Endothelial cell of umbilical vein (primary cell): Measurements from ENCODE around the gene CRTC2. TPM values are rescaled to one million over a fixed set of nuclear protein-coding genes. Genes with fewer than 3 reads are reported as not detected.
A peak's percentile ranks its signal among the peaks of the same experiment; 100 is the strongest.

ENCODE experiments used
- BruUV-seq: library from RNA; stranded (reverse); fragments of 400-500 nt; replicated peaks from 2 replicates; lab custom pipeline; 2021; lab: Mats Ljungman, UMichigan
- CTCF ChIA-PET: fragments of 300-600, 350-600 bp; sonication (Branson Sonifier 250); formaldehyde crosslinking; loops from one replicate; lab custom pipeline; 2021; ENCODE audit warnings: antibody characterized with exemption, inconsistent platforms; lab: Charles Lee
- POLR2A ChIA-PET: fragments of 300-600, 350-600 bp; sonication (Branson Sonifier 250); formaldehyde crosslinking; loops from one replicate; lab custom pipeline; 2021; ENCODE audit warnings: antibody characterized with exemption, inconsistent platforms; lab: Charles Lee
- DNase-seq: peaks from one replicate; pipeline ENCODE4 v3.0.0-alpha.2; 2011; ENCODE audit warnings: low read depth, low spot score
- FAIRE-seq: peaks from 2 replicates; lab custom pipeline; 2011; peaks lifted over from hg19 to GRCh38; lab: Jason Lieb, UNC
- H2AFZ ChIP-seq: 2 replicates; pipeline ENCODE4 v1.6.0; 2012; ENCODE audit warnings: low read depth, low read length, control low read depth, inconsistent platforms
- H3K27ac ChIP-seq: 2 replicates; pipeline ENCODE4 v1.5.1; 2011; ENCODE audit warnings: low read depth, mild to moderate bottlenecking, control low read depth, low read length, moderate library complexity; ENCODE audit not compliant: insufficient read depth
- H3K27me3 ChIP-seq, 2 experiments: 2 replicates each; pipeline versions ENCODE4 v1.6.0 to v1.6.1; 2011; ENCODE audit warnings: low read length in 2 of 2, mixed read lengths in 1 of 2; ENCODE audit not compliant: control insufficient read depth in 2 of 2, insufficient read depth in 2 of 2
- H3K36me3 ChIP-seq, 2 experiments: 2 replicates in 1 of 2; 3 replicates in 1 of 2; pipeline ENCODE4 v1.5.1; 2011; ENCODE audit warnings: low read length in 2 of 2, mild to moderate bottlenecking in 1 of 2, moderate library complexity in 1 of 2; ENCODE audit not compliant: control insufficient read depth in 2 of 2, insufficient read depth in 2 of 2; ENCODE audit errors: extremely low read depth in 1 of 2
- H3K4me1 ChIP-seq: 3 replicates; pipeline ENCODE4 v1.5.1; 2011; ENCODE audit warnings: mild to moderate bottlenecking, low read length; ENCODE audit not compliant: control insufficient read depth, insufficient read depth; ENCODE audit errors: extremely low read depth
- H3K4me2 ChIP-seq: 2 replicates; pipeline ENCODE4 v1.6.1; 2011; ENCODE audit warnings: low read length, control low read depth, mixed read lengths; ENCODE audit not compliant: insufficient read depth
- H3K4me3 ChIP-seq, 3 experiments: fragments of 200-600 bp in 1 of 3; sonication (generic), shearing (Covaris generic) in 1 of 3; replicated peaks in 1 of 3; 2 replicates each; pipeline ENCODE4 v1.5.1; 2011 to 2016; ENCODE audit warnings: control low read depth in 3 of 3, low read length in 3 of 3, mild to moderate bottlenecking in 2 of 3, inconsistent platforms in 1 of 3, low read depth in 1 of 3, moderate library complexity in 1 of 3; ENCODE audit not compliant: insufficient read depth in 1 of 3
- H3K79me2 ChIP-seq: 2 replicates; pipeline ENCODE4 v1.6.0; 2012; ENCODE audit warnings: low read length, inconsistent platforms; ENCODE audit not compliant: control insufficient read depth, insufficient read depth
- H3K9ac ChIP-seq: replicated peaks from 2 replicates; pipeline ENCODE3; 2011; ENCODE audit warnings: low read length, control low read depth; ENCODE audit not compliant: insufficient read depth; ENCODE audit errors: extremely low read depth
- H3K9me1 ChIP-seq: replicated peaks from 3 replicates; pipeline ENCODE4 v1.6.0; 2011; ENCODE audit warnings: mild to moderate bottlenecking, low read length; ENCODE audit not compliant: control insufficient read depth, insufficient read depth; ENCODE audit errors: extremely low read depth
- H3K9me3 ChIP-seq: replicated peaks from 2 replicates; pipeline ENCODE4 v1.5.1; 2012; ENCODE audit warnings: low read length, inconsistent platforms; ENCODE audit not compliant: control insufficient read depth, insufficient read depth
- H4K20me1 ChIP-seq: replicated peaks from 2 replicates; pipeline ENCODE3; 2011; ENCODE audit warnings: mild to moderate bottlenecking, low read length; ENCODE audit not compliant: control insufficient read depth, insufficient read depth; ENCODE audit errors: extremely low read depth
- CTCF ChIP-seq, 2 donors: IDR thresholded peaks; 1 replicate in 1 of 2; 2 replicates in 1 of 2; pipeline ENCODE4 v1.5.1; 2011; ENCODE audit warnings: low read length in 2 of 2, mild to moderate bottlenecking in 2 of 2, moderate library complexity in 2 of 2, control low read depth in 1 of 2, inconsistent platforms in 1 of 2, low read depth in 1 of 2; ENCODE audit not compliant: insufficient read depth in 1 of 2; ENCODE audit errors: extremely low read depth in 1 of 2
- EZH2 ChIP-seq: IDR thresholded peaks from 2 replicates; pipeline ENCODE4 v1.6.1; 2012; ENCODE audit warnings: borderline replicate concordance, low read depth, mild to moderate bottlenecking, moderate library complexity, low read length, inconsistent platforms; ENCODE audit not compliant: severe bottlenecking
- FOS ChIP-seq: IDR thresholded peaks from 2 replicates; pipeline ENCODE4 v1.6.1; 2011; ENCODE audit warnings: mild to moderate bottlenecking, low read length, moderate library complexity, borderline replicate concordance; ENCODE audit not compliant: insufficient read depth
- GATA2 ChIP-seq: IDR thresholded peaks from 2 replicates; pipeline ENCODE4 v1.7.0; 2011; ENCODE audit warnings: low read depth, mild to moderate bottlenecking, moderate library complexity, mixed read lengths, low read length; ENCODE audit not compliant: insufficient read length, insufficient read depth
- JUN ChIP-seq: IDR thresholded peaks from 2 replicates; pipeline ENCODE4 v1.6.1; 2011; ENCODE audit warnings: borderline replicate concordance, low read depth; ENCODE audit not compliant: insufficient read length, insufficient read depth
- MYC ChIP-seq: IDR thresholded peaks from one replicate; pipeline ENCODE4 v1.6.1; 2011; ENCODE audit warnings: mild to moderate bottlenecking, low read depth, low read length
- POLR2A ChIP-seq: IDR thresholded peaks from 2 replicates; pipeline ENCODE4 v1.6.1; 2012; ENCODE audit warnings: low read depth, mild to moderate bottlenecking, control low read depth, low read length
- POLR2AphosphoS5 ChIP-seq: IDR thresholded peaks from 2 replicates; pipeline ENCODE4 v1.6.1; 2012; ENCODE audit warnings: low read depth, mild to moderate bottlenecking, control low read depth, low read length, moderate library complexity; ENCODE audit not compliant: insufficient read depth
- dilution Hi-C: fragments of 300-500 bp; cut with MboI; formaldehyde crosslinking; loops from one replicate; pipeline ENCODE4 v1.15.0; 2019; ENCODE audit warnings: low sequenced_read_pairs; ENCODE audit not compliant: extremely low pct_ligation_motif_present
- intact Hi-C: fragments of 100-400 bp; cut with micrococcal nuclease; formaldehyde crosslinking; loops from one replicate; pipeline ENCODE4 v1.10.0; 2022
- polyA plus RNA-seq, 4 experiments: library from polyadenylated mRNA; depleted of rRNA in 3 of 4; stranded (reverse) in 3 of 4; unstranded in 1 of 4; fragments of >200 nt; gene quantifications; 2 replicates each; pipeline versions ENCODE4 v1.2.1 to v1.2.3, GENCODE V29; 2011 to 2012; ENCODE audit warnings: missing spikeins in 1 of 4
- total RNA-seq: library from RNA; stranded (reverse); gene quantifications from 2 replicates; pipeline ENCODE4 v1.2.3, GENCODE V29; 2021
- TF ChIP-seq, protein P1 (sequence below): IDR thresholded peaks from 2 replicates; pipeline ENCODE4 v1.6.1; 2011; ENCODE audit not compliant: insufficient read depth, insufficient read length

Gene CRTC2
- total and polyA plus RNA-seq, 2 donors (not counting 3 experiments of a cell fraction or from before 2014, with no cell fraction given): 40.2 to 42.2 TPM

DNA sequence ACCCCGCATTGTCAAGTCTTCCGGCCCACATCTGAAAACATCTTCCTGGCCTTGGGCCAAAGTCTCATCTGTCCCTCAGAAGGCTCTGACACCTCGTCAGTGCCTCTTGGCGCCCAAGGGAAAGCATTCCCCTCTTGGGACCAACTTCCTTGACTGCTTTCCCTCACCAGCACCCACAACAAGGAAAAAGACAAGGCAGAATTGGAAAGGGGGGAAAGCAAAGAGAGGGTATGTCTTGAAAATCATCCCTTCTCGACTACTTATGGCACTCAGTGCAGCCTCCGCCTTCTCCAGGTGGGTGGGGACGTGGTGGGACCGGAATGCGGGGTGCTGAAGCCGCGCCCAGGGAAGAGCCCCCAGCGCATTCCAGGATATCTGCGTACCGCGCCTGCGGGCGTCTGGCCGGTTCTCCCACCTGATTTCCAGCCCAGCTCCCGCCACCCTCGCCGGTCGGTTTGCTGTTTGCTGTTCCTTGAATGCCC, 5.5 kb upstream of the CRTC2 start:
- Histone ChIP-seq H3K4me2 (peak overlapping the region; percentile 87), H3K4me1 (peaks cover 46% of the 10 kb centered on the region), H3K9ac (peak overlapping the region; percentile 80), H3K4me3 (peak overlapping the region; percentile 27 to 73 (median 73)), H2AFZ (peak overlapping the region; percentile 58), H3K27me3 (no peaks in the 10 kb centered on the region), H4K20me1 (no peaks in the 10 kb centered on the region), H3K36me3 (peaks cover 0 to 8% of the 10 kb centered on the region in 2 experiments), H3K79me2 (peaks cover 10% of the 10 kb centered on the region), H3K9me1 (no peaks in the 10 kb centered on the region), H3K27ac (peak overlapping the region; percentile 64), H3K9me3 (no peaks in the 10 kb centered on the region)
- CTCF ChIA-PET: interaction anchor here (1.1 to 3.0 kb wide), 6 partner anchors 10 to 184 kb away, joined by 3 to 21 read pairs (median 12); partner anchors contain the start of genes DENND4B, GATAD2B, JTB and RAB13
- POLR2A ChIA-PET: interaction anchor here (0.6 to 1.0 kb wide), 3 partner anchors 18 to 356 kb away, joined by 3 to 4 read pairs (median 4); partner anchors contain the start of gene DENND4B
- intact Hi-C loops: loop anchor here (1.0 to 5.0 kb wide), 6 partner anchors 13 to 82 kb away; partner anchors contain the start of genes DENND4B, JTB, RAB13 and RPS27
- DNase-seq (no peak), FAIRE-seq (no peak)
- TF ChIP-seq CTCF (IDR thresholded peaks at IDR 0.05; ENCODE audit: extremely low read depth in 1 of 2, insufficient read depth in 1 of 2, low read depth in 1 of 2, low read length in 2 of 2): no peak
- TF ChIP-seq POLR2A: peak; percentile 30
- TF ChIP-seq EZH2: no peak
- TF ChIP-seq JUN: no peak
- TF ChIP-seq, protein P1, sequence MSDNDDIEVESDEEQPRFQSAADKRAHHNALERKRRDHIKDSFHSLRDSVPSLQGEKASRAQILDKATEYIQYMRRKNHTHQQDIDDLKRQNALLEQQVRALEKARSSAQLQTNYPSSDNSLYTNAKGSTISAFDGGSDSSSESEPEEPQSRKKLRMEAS: no peak
- TF ChIP-seq MYC: no peak
- peak; percentile 43 for TF ChIP-seq POLR2AphosphoS5
- no peak for TF ChIP-seq FOS
- no peak for TF ChIP-seq GATA2
- TSS peak; percentile 68 for BruUV-seq
- dilution Hi-C loops: no loop called here
